HL-60 (cell line): ENCODE data around the gene TRMT61B.

Experiments used
- DNase-seq, 2 experiments: peaks; one replicate each; pipeline ENCODE4 v3.0.0-alpha.2; 2010 to 2020; ENCODE audit warnings: low read depth in 1 of 2, low spot score in 1 of 2
- H3K27ac ChIP-seq: fragments of 250-450 bp; sonication (Bioruptor Pico); replicated peaks from 2 replicates; pipeline ENCODE4 v1.5.1; 2020; ENCODE audit warnings: mild to moderate bottlenecking, moderate library complexity
- H3K27me3 ChIP-seq: fragments of 250-450 bp; sonication (Bioruptor Pico); 2 replicates; pipeline ENCODE4 v1.5.1; 2021; ENCODE audit warnings: mild to moderate bottlenecking, moderate library complexity; ENCODE audit not compliant: insufficient read depth, poor library complexity, severe bottlenecking
- H3K4me3 ChIP-seq: replicated peaks from 2 replicates; pipeline ENCODE4 v1.5.1; 2011; ENCODE audit warnings: mild to moderate bottlenecking, control low read depth, low read length; ENCODE audit not compliant: insufficient read depth
- GABPA ChIP-seq: IDR thresholded peaks from 2 replicates; pipeline ENCODE4 v1.6.1; 2012; ENCODE audit warnings: low read depth
- POLR2AphosphoS5 ChIP-seq: IDR thresholded peaks from 2 replicates; pipeline ENCODE4 v1.6.1; 2012; ENCODE audit warnings: low read depth
- SPI1 ChIP-seq: IDR thresholded peaks from 2 replicates; pipeline ENCODE4 v1.6.1; 2012; ENCODE audit warnings: low read depth, mild to moderate bottlenecking, borderline replicate concordance
- long read RNA-seq: library from polyadenylated mRNA; unstranded; transcript quantifications from one replicate; pipeline ENCODE4 v2.0.0, GENCODE V29; 2020
- TF ChIP-seq, protein P1 (sequence below): IDR thresholded peaks from one replicate; pipeline ENCODE4 v1.5.1; 2011; ENCODE audit warnings: low read length, control low read depth, inconsistent platforms; ENCODE audit not compliant: insufficient read depth
- TF ChIP-seq, protein P2 (sequence below): IDR thresholded peaks from 2 replicates; pipeline ENCODE4 v1.6.1; 2012; ENCODE audit warnings: low read depth; ENCODE audit not compliant: insufficient replicate concordance

TRMT61B gene
- long read RNA-seq, transcript TRMT61B-201 (7 exons, 1,836 nt) = major isoform, 48 of 95 reads
- long read RNA-seq, partial matches to known transcripts = 3 of 95 reads
- long read RNA-seq, other reads (novel, unspliced or antisense) = 44 of 95 reads

DNA sequence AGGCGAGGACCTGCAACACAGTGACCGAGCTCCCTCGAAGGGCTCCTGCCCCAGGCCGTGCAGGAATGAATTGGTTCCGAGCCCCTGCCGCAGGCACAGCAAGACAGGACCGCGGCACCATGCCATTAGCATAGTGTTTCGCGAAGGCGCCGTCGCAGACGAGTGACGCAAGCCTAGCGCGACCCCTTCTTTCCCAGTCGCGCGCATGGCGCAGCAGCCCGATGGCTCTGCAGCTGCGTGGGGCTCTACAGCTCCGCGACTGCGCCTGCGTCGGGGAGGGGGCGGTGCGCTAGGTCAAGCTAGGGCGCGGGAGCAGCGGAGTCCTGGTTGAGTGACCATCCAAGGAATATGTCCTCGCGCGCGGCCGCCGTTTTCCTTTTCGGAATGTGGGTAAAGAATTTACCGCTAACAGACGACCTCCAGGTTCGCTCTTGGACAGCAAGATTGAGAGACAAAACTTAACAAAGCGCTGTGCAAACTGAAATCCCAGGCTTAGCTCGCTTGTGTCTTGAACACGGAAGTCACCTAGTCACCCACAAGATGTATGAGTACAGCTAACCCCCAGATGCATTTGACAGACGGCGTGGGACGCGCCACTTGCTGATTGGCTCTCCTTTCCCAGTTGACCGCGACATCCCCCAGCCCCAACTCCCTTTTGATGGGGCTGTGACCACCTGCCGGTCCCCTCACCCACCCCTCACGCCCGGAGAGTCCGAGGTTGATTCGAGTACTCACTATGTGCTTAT is at the start of gene TRMT61B:
Gene TRMT61B (minus strand): TSS at position 164 of the 746 bp plus-strand sequence. CDS start 32 bp downstream, at position 132.
- Histone ChIP-seq H3K4me3 (peak within 1 kb of the TSS; percentile 73), H3K27ac (peak within 1 kb of the TSS; percentile 80), H3K27me3 (no peaks in the 10 kb centered on the region)
- peak; percentile 96 to 97 for DNase-seq
- no peak for TF ChIP-seq GABPA
- peak; percentile 42; the same call in 1 of the 2 replicates for TF ChIP-seq SPI1
- TF ChIP-seq, protein P1, sequence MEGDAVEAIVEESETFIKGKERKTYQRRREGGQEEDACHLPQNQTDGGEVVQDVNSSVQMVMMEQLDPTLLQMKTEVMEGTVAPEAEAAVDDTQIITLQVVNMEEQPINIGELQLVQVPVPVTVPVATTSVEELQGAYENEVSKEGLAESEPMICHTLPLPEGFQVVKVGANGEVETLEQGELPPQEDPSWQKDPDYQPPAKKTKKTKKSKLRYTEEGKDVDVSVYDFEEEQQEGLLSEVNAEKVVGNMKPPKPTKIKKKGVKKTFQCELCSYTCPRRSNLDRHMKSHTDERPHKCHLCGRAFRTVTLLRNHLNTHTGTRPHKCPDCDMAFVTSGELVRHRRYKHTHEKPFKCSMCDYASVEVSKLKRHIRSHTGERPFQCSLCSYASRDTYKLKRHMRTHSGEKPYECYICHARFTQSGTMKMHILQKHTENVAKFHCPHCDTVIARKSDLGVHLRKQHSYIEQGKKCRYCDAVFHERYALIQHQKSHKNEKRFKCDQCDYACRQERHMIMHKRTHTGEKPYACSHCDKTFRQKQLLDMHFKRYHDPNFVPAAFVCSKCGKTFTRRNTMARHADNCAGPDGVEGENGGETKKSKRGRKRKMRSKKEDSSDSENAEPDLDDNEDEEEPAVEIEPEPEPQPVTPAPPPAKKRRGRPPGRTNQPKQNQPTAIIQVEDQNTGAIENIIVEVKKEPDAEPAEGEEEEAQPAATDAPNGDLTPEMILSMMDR = no peak
- TF ChIP-seq, protein P2, sequence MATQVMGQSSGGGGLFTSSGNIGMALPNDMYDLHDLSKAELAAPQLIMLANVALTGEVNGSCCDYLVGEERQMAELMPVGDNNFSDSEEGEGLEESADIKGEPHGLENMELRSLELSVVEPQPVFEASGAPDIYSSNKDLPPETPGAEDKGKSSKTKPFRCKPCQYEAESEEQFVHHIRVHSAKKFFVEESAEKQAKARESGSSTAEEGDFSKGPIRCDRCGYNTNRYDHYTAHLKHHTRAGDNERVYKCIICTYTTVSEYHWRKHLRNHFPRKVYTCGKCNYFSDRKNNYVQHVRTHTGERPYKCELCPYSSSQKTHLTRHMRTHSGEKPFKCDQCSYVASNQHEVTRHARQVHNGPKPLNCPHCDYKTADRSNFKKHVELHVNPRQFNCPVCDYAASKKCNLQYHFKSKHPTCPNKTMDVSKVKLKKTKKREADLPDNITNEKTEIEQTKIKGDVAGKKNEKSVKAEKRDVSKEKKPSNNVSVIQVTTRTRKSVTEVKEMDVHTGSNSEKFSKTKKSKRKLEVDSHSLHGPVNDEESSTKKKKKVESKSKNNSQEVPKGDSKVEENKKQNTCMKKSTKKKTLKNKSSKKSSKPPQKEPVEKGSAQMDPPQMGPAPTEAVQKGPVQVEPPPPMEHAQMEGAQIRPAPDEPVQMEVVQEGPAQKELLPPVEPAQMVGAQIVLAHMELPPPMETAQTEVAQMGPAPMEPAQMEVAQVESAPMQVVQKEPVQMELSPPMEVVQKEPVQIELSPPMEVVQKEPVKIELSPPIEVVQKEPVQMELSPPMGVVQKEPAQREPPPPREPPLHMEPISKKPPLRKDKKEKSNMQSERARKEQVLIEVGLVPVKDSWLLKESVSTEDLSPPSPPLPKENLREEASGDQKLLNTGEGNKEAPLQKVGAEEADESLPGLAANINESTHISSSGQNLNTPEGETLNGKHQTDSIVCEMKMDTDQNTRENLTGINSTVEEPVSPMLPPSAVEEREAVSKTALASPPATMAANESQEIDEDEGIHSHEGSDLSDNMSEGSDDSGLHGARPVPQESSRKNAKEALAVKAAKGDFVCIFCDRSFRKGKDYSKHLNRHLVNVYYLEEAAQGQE = peak; percentile 60
- peak; percentile 96 for TF ChIP-seq POLR2AphosphoS5

DNA sequence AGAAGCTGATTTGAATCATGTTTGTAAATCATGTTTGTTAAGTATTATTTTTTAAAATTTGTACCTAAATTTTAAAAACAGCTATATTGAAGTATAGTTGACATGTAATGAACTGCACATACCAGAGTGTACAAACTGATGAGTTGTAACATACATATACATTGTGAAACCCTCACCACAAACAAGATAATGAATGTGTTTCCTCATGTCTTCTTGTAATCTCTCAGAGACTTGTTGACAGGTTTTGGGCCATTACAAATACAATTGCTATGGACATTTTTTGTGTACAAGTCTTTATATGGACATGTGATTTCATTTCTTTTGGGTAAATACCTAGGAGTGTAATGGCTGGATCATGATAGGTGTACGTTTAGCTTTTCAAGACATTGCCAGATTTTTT is 45.8 kb upstream of the TRMT61B start:
- no peak for TF ChIP-seq POLR2AphosphoS5
- no peak for TF ChIP-seq SPI1
- TF ChIP-seq, protein P2 = no peak
- TF ChIP-seq, protein P1 = no peak
- no peak for TF ChIP-seq GABPA
- no peaks in the 10 kb centered on the region for H3K27me3 ChIP-seq
- 0 out of 2 replicates have a peak overlapping the region, but pooled peaks have one; percentile 13 for H3K27ac ChIP-seq
- peak; percentile 11 to 55 for DNase-seq
- H3K4me3 ChIP-seq = no peak overlapping the region

DNA sequence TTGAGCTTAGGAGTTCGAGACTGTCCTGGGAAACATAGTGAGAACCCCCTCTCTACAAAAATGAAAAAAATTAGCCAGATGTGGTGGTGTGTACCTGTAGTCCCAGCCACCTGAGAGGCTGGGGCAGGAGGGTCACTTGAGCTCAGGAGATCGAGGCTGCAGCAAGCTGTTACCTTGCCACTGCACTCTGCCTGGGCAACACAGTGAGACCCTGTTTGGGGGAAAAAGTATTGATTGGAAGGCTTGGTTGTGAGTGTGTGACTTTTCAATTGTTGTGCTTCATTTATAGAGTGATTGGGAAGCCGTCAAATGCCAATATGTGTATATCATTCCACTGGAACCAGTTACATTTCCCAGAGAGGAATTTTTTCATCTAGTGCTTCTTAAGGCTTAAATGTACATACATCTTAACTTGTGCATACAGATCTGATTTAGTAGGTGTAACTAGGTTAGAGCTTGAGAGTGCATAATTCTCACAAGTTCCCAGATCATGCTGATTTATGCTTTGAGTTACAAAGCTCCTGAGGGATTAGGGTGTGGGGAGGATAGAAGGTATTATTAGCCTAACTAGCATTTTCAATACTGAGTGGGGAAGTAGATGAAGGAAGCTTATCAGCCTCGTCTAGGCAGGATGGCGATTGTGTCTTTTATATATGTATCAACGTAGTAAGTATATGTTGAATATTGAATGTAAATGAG is 39.7 kb upstream of the TRMT61B start:
- no peak overlapping the region for H3K27ac ChIP-seq
- TF ChIP-seq SPI1 = no peak
- no peaks in the 10 kb centered on the region for H3K27me3 ChIP-seq
- DNase-seq = no peak
- H3K4me3 ChIP-seq = no peak overlapping the region

DNA sequence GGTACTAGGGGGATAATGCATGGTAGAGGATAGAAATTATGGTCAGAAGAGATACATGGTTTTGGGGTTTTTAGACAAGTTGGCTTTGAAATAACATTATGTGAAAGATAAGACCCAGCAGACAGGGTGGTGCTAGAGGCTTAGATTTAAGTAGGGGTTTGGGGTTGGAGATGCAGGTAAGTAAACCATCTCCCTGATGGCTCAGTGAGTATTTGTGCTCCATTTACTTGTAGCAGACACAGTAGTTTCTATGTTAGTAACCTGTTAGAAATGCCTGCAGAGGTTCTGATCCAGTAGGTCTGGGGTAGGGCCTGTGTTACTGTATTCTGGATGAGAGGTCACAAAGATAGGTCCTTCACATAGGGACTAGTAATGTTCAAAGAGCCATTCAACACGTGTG is 38.1 kb upstream of the TRMT61B start:
- Histone ChIP-seq H3K27me3 (no peaks in the 10 kb centered on the region), H3K27ac (no peak overlapping the region), H3K4me3 (no peak overlapping the region)
- no peak for DNase-seq
- no peak for TF ChIP-seq SPI1
- no peak for TF ChIP-seq POLR2AphosphoS5
- TF ChIP-seq, protein P2 = no peak
- TF ChIP-seq, protein P1 = no peak
- no peak for TF ChIP-seq GABPA
